K562 (cell line): ENCODE data around the gene ABAT. TPM values are rescaled to one million over a fixed set of nuclear protein-coding genes. Genes with fewer than 3 reads are reported as not detected.
A peak's percentile ranks its signal among the peaks of the same experiment; 100 is the strongest.

ENCODE experiments used
- HDAC2 ChIP-seq: fragments of 450-650 bp; IDR thresholded peaks from 2 replicates; pipeline ENCODE4 v1.6.1; 2016; ENCODE audit warnings: mild to moderate bottlenecking
- MGA ChIP-seq: fragments of 450-650 bp; IDR thresholded peaks from 2 replicates; pipeline ENCODE4 v1.6.1; 2016; ENCODE audit warnings: mild to moderate bottlenecking, moderate library complexity
- RERE ChIP-seq: sonication (generic); formaldehyde crosslinking; IDR thresholded peaks from 2 replicates; pipeline ENCODE4 v1.8.0; 2023; ENCODE audit warnings: missing genetic modification reagents, mild to moderate bottlenecking, borderline replicate concordance
- SNAPC5 ChIP-seq: fragments of 250-450 bp; sonication (Bioruptor Pico); IDR thresholded peaks from 2 replicates; pipeline ENCODE4 v1.8.0; 2021; ENCODE audit warnings: moderate library complexity, mild to moderate bottlenecking, inconsistent platforms
- ZBTB17 ChIP-seq: fragments of 450-650 bp; formaldehyde crosslinking; IDR thresholded peaks from 2 replicates; pipeline ENCODE4 v1.4.0; 2020; ENCODE audit warnings: mild to moderate bottlenecking
- ZKSCAN3 ChIP-seq: fragments of 250-450 bp; sonication (Bioruptor Pico); IDR thresholded peaks from 2 replicates; pipeline ENCODE4 v1.4.0; 2020
- ZNF324 ChIP-seq: fragments of 250-450 bp; sonication (Bioruptor Pico); IDR thresholded peaks from 2 replicates; pipeline ENCODE4 v1.4.0; 2020; ENCODE audit warnings: mild to moderate bottlenecking
- ZNF354B ChIP-seq: fragments of 250-450 bp; sonication (Bioruptor Pico); IDR thresholded peaks from 2 replicates; pipeline ENCODE4 v1.4.0; 2020
- ZNF668 ChIP-seq: fragments of 250-450 bp; sonication (Bioruptor Pico); IDR thresholded peaks from 2 replicates; pipeline ENCODE4 v1.8.0; 2022; ENCODE audit warnings: mild to moderate bottlenecking, inconsistent platforms
- ZNF830 ChIP-seq: fragments of 250-450 bp; sonication (Bioruptor Pico); IDR thresholded peaks from 2 replicates; pipeline ENCODE4 v1.5.0; 2021; ENCODE audit warnings: mild to moderate bottlenecking
- polyA plus RNA-seq, 8 experiments: library from polyadenylated mRNA; depleted of rRNA in 4 of 8; stranded (reverse) in 5 of 8; unstranded in 3 of 8; fragments of >200 nt; fragmentation: Nextera tagmentation in 2 of 8; fragmentation: Illumina TruSeq in 1 of 8; extraction: Ambion mirVana in 2 of 8; extraction: Trizol in 1 of 8; gene quantifications; 2 replicates each; pipeline versions ENCODE4 v1.2.1 to v1.2.3, GENCODE V29; 2011 to 2014; ENCODE audit warnings: inconsistent platforms in 1 of 8, missing spikeins in 1 of 8
- total RNA-seq, 7 experiments: library from RNA; depleted of rRNA in 6 of 7; stranded (reverse); fragments of >200 nt in 6 of 7; fragmentation: Illumina TruSeq in 2 of 7; extraction: Trizol in 2 of 7; gene quantifications; 2 replicates each; pipeline versions ENCODE4 v1.2.1 to v1.2.3, GENCODE V29; 2011 to 2021; ENCODE audit warnings: low replicate concordance in 1 of 7

ABAT gene
- total and polyA plus RNA-seq, 9 of the 15 experiments (the other 6 are each of a cell fraction or from before 2014, with no cell fraction given): 0.01 to 0.49 (median 0.10) TPM

- TF ChIP-seq MGA (peak; percentile 97), ZKSCAN3 (no peak), ZNF830 (CRISPR knock-in tag) (no peak), SNAPC5 (CRISPR knock-in tag) (no peak), ZBTB17 (CRISPR knock-in tag) (no peak), ZNF354B (CRISPR knock-in tag) (no peak), RERE (CRISPR knock-in tag) (no peak; the same call in 1 of the 2 replicates), ZNF324 (CRISPR knock-in tag) (no peak), ZNF668 (CRISPR knock-in tag) (no peak), HDAC2 (peak; percentile 83)
Observed at GRCh38 chr16:8797364-8798173, 123.2 kb downstream of the ABAT start, which contains the start of the genes PMM2 and TMEM186 (continued).
